H9 (cell line): Measurements from ENCODE around the gene ALG8. TPM values are rescaled to one million over a fixed set of nuclear protein-coding genes. Genes with fewer than 3 reads are reported as not detected.

Experiments
- DNase-seq: peaks from one replicate; pipeline ENCODE4 v3.0.0-alpha.2; 2017
- H2AFZ ChIP-seq: one replicate; pipeline ENCODE4 v1.6.1; 2013; ENCODE audit warnings: mild to moderate bottlenecking, low read length, control low read depth, moderate library complexity
- H2AK5ac ChIP-seq: 2 replicates; pipeline ENCODE4 v1.6.1; 2013; ENCODE audit warnings: low read length, control low read depth, mixed read lengths; ENCODE audit not compliant: insufficient read length
- H2BK120ac ChIP-seq: one replicate; pipeline ENCODE4 v1.6.1; 2013; ENCODE audit warnings: low read depth, mild to moderate bottlenecking, low read length, control low read depth, inconsistent platforms; ENCODE audit not compliant: poor library complexity, severe bottlenecking
- H2BK12ac ChIP-seq: 2 replicates; pipeline ENCODE4 v1.6.1; 2013; ENCODE audit warnings: low read length, control low read depth, mixed read lengths, low read depth; ENCODE audit not compliant: insufficient read length
- H2BK15ac ChIP-seq: 2 replicates; pipeline ENCODE4 v1.6.1; 2013; ENCODE audit warnings: low read depth, low read length, control low read depth
- H2BK20ac ChIP-seq: one replicate; pipeline ENCODE4 v1.6.1; 2013; ENCODE audit warnings: low read depth, mild to moderate bottlenecking, low read length, control low read depth, inconsistent platforms; ENCODE audit not compliant: poor library complexity, severe bottlenecking
- H2BK5ac ChIP-seq: 2 replicates; pipeline ENCODE4 v1.6.1; 2013; ENCODE audit warnings: low read length, control low read depth, mixed read lengths; ENCODE audit not compliant: insufficient read length
- H3K14ac ChIP-seq: 2 replicates; pipeline ENCODE4 v1.6.1; 2013; ENCODE audit warnings: low read length, control low read depth; ENCODE audit not compliant: insufficient read depth
- H3K18ac ChIP-seq: 2 replicates; pipeline ENCODE4 v1.6.1; 2013; ENCODE audit warnings: low read depth, mild to moderate bottlenecking, mixed read lengths, low read length, control low read depth; ENCODE audit not compliant: insufficient read length
- H3K23ac ChIP-seq: 2 replicates; pipeline ENCODE4 v1.6.1; 2013; ENCODE audit warnings: low read length, control low read depth, mixed read lengths, low read depth; ENCODE audit not compliant: insufficient read length
- H3K23me2 ChIP-seq: 2 replicates; pipeline ENCODE4 v1.6.1; 2013; ENCODE audit warnings: low read depth, mild to moderate bottlenecking, mixed read lengths, low read length, control low read depth; ENCODE audit not compliant: insufficient read length, poor library complexity, severe bottlenecking
- H3K27ac ChIP-seq: 2 replicates; pipeline ENCODE4 v1.5.1; 2013; ENCODE audit warnings: low read length, control low read depth, mixed read lengths, low read depth; ENCODE audit not compliant: insufficient read length
- H3K27me3 ChIP-seq: 2 replicates; pipeline ENCODE4 v1.6.1; 2013; ENCODE audit warnings: low read length, control low read depth, inconsistent platforms; ENCODE audit not compliant: insufficient read depth
- H3K4ac ChIP-seq: 2 replicates; pipeline ENCODE4 v1.6.1; 2013; ENCODE audit warnings: low read depth, mild to moderate bottlenecking, control low read depth, inconsistent platforms, low read length, moderate library complexity
- H3K4me1 ChIP-seq: 2 replicates; pipeline ENCODE4 v1.6.1; 2013; ENCODE audit warnings: low read length, control low read depth, inconsistent platforms; ENCODE audit not compliant: insufficient read depth
- H3K4me2 ChIP-seq: 2 replicates; pipeline ENCODE4 v1.6.1; 2013; ENCODE audit warnings: low read length, control low read depth, mixed read lengths; ENCODE audit not compliant: insufficient read length, insufficient read depth
- H3K56ac ChIP-seq: 2 replicates; pipeline ENCODE4 v1.6.1; 2013; ENCODE audit warnings: low read depth, mild to moderate bottlenecking, mixed read lengths, low read length, control low read depth; ENCODE audit not compliant: insufficient read length
- H3K79me1 ChIP-seq: 2 replicates; pipeline ENCODE4 v1.6.1; 2013; ENCODE audit warnings: low read depth, mild to moderate bottlenecking, moderate library complexity, low read length, control low read depth, inconsistent platforms; ENCODE audit not compliant: insufficient read depth, poor library complexity, severe bottlenecking
- H3K79me2 ChIP-seq: 2 replicates; pipeline ENCODE4 v1.6.1; 2013; ENCODE audit warnings: low read length, control low read depth, inconsistent platforms; ENCODE audit not compliant: insufficient read depth
- H3K9ac ChIP-seq: 2 replicates; pipeline ENCODE4 v1.6.1; 2013; ENCODE audit warnings: low read length, control low read depth, mixed read lengths; ENCODE audit not compliant: insufficient read length; ENCODE audit errors: extremely low read depth
- H3K9me3 ChIP-seq: one replicate; pipeline ENCODE4 v1.6.1; 2013; ENCODE audit warnings: low read depth, low read length, inconsistent platforms; ENCODE audit not compliant: control insufficient read depth
- H3T11ph ChIP-seq: one replicate; pipeline ENCODE4 v1.6.1; 2013; ENCODE audit warnings: mild to moderate bottlenecking, low read length, control low read depth, inconsistent platforms
- H4K20me1 ChIP-seq: one replicate; pipeline ENCODE4 v1.6.1; 2013; ENCODE audit not compliant: control insufficient read depth, insufficient read length, insufficient read depth
- H4K5ac ChIP-seq: 2 replicates; pipeline ENCODE4 v1.6.1; 2013; ENCODE audit warnings: low read depth, mild to moderate bottlenecking, mixed read lengths, low read length, control low read depth; ENCODE audit not compliant: insufficient read length
- H4K8ac ChIP-seq: replicated peaks from 2 replicates; pipeline ENCODE4 v1.6.1; 2013; ENCODE audit warnings: low read length, control low read depth, mixed read lengths, low read depth; ENCODE audit not compliant: insufficient read length
- H4K91ac ChIP-seq: 2 replicates; pipeline ENCODE4 v1.6.1; 2013; ENCODE audit warnings: low read depth, mild to moderate bottlenecking, moderate library complexity, mixed read lengths, low read length, control low read depth; ENCODE audit not compliant: insufficient read length
- H3K27ac Mint-ChIP-seq, 3 experiments: 2 replicates in 2 of 3; 3 replicates in 1 of 3; pipeline ENCODE4 v1.8.0; 2020 to 2021; ENCODE audit warnings: mixed read lengths in 3 of 3, mild to moderate bottlenecking in 1 of 3, moderate library complexity in 1 of 3
- H3K27me3 Mint-ChIP-seq: 2 replicates; pipeline ENCODE4 v1.8.0; 2021; ENCODE audit warnings: low read depth, mild to moderate bottlenecking, moderate library complexity, mixed read lengths
- H3K36me3 Mint-ChIP-seq, 3 experiments: 2 replicates in 2 of 3; 3 replicates in 1 of 3; pipeline ENCODE4 v1.8.0; 2020 to 2021; ENCODE audit warnings: low read depth in 3 of 3, mixed read lengths in 3 of 3; ENCODE audit not compliant: insufficient read depth in 1 of 3
- H3K4me1 Mint-ChIP-seq, 2 experiments: 2 replicates each; pipeline ENCODE4 v1.8.0; 2020; ENCODE audit warnings: mixed read lengths in 2 of 2
- H3K4me3 Mint-ChIP-seq, 2 experiments: 2 replicates in 1 of 2; 3 replicates in 1 of 2; pipeline ENCODE4 v1.8.0; 2020 to 2021; ENCODE audit warnings: mild to moderate bottlenecking in 2 of 2, mixed read lengths in 2 of 2, moderate library complexity in 1 of 2
- H3K9me3 Mint-ChIP-seq, 2 experiments: 2 replicates in 1 of 2; 3 replicates in 1 of 2; pipeline ENCODE4 v1.8.0; 2020; ENCODE audit warnings: mild to moderate bottlenecking in 2 of 2, mixed read lengths in 2 of 2, moderate library complexity in 1 of 2
- CTCF ChIP-seq: fragments of 200-600 bp; sonication (generic); conservative IDR thresholded peaks from 3 replicates; pipeline ENCODE4 v1.8.0; 2021; ENCODE audit warnings: antibody characterized with exemption, mild to moderate bottlenecking
- whole genome bisulfite sequencing: extraction: QIAGEN DNeasy Blood & Tissue Kit; methylation state at CpG from one replicate; pipeline ENCODE4 v1.1.7; 2013; ENCODE audit warnings: missing lambda C conversion rate, low lambda C conversion rate, mixed read lengths; ENCODE audit not compliant: insufficient read length; ENCODE audit errors: extremely low coverage; 5-methylcytosine and 5-hydroxymethylcytosine counted together
- total RNA-seq: library from RNA; stranded (reverse); gene quantifications from 2 replicates; pipeline ENCODE4 v1.2.1, GENCODE V29; 2021

ALG8 gene
- total RNA-seq, 1 experiment from 2014 or later, result 77.5 TPM

- Mint-ChIP-seq H3K4me3 (no peak overlapping the region), H3K27ac (no peak overlapping the region), H3K27me3 (no peaks in the 10 kb centered on the region), H3K36me3 (peaks cover 15 to 39% (median 37%) of the 10 kb centered on the region in 3 experiments; a peak in 6 of 7 replicates), H3K4me1 (no peaks in the 10 kb centered on the region), H3K9me3 (no peaks in the 10 kb centered on the region)
- H2AK5ac ChIP-seq, result no peak overlapping the region
- no peak overlapping the region for H4K8ac ChIP-seq
- no peak overlapping the region for H4K5ac ChIP-seq
- H3K23ac ChIP-seq, result no peak overlapping the region
- no peak overlapping the region for H2BK15ac ChIP-seq
- no peak overlapping the region for H2AFZ ChIP-seq
- no peaks in the 10 kb centered on the region for H3K9me3 ChIP-seq
- no peaks in the 10 kb centered on the region for H4K20me1 ChIP-seq
- no peaks in the 10 kb centered on the region for H3K79me1 ChIP-seq
- no peak overlapping the region for H3T11ph ChIP-seq
- H3K4me1 ChIP-seq, result no peaks in the 10 kb centered on the region
- no peaks in the 10 kb centered on the region for H3K79me2 ChIP-seq
- H3K27ac ChIP-seq, result no peak overlapping the region
- H2BK12ac ChIP-seq, result no peak overlapping the region
- no peak overlapping the region for H3K4me2 ChIP-seq
- TF ChIP-seq CTCF, result no peak
- WGBS, result no CpG with 5 or more reads among the region's 2 CpGs
- H3K27me3 ChIP-seq, result no peaks in the 10 kb centered on the region
- H3K56ac ChIP-seq, result no peak overlapping the region
- H2BK20ac ChIP-seq, result no peak overlapping the region
- H3K9ac ChIP-seq, result no peak overlapping the region
- H2BK120ac ChIP-seq, result no peak overlapping the region
- H4K91ac ChIP-seq, result no peak overlapping the region
- no peak for DNase-seq
- H2BK5ac ChIP-seq, result no peak overlapping the region
- H3K18ac ChIP-seq, result no peak overlapping the region
- no peak overlapping the region for H3K14ac ChIP-seq
- no peak overlapping the region for H3K4ac ChIP-seq
- no peaks in the 10 kb centered on the region for H3K23me2 ChIP-seq
Measured at GRCh38 chr11:78066471-78066870, 73.0 kb downstream of the ALG8 start.
